Uterus (tissue), 4 donors: Measurements from ENCODE around the gene RTL5. TPM values are rescaled to one million over a fixed set of nuclear protein-coding genes. Genes with fewer than 3 reads are reported as not detected.
A peak's percentile ranks its signal among the peaks of the same experiment; 100 is the strongest.

Experiments
- DNase-seq, 2 donors: peaks; one replicate each; pipeline ENCODE4 v3.0.0-alpha.2; 2019 to 2020
- H3K27ac ChIP-seq, 2 donors: fragments of 200-600 bp; sonication (generic); 1 replicate in 1 of 2; 2 replicates in 1 of 2; pipeline ENCODE4 v1.5.1; 2016 to 2018
- H3K27me3 ChIP-seq, 2 donors: fragments of 200-600 bp; sonication (generic); one replicate each; pipeline ENCODE4 v1.5.1; 2018 to 2019; ENCODE audit warnings: control low read depth in 1 of 2
- H3K36me3 ChIP-seq, 2 donors: fragments of 200-600 bp; sonication (generic); one replicate each; pipeline ENCODE4 v1.5.1; 2019; ENCODE audit warnings: control low read depth in 1 of 2
- H3K4me1 ChIP-seq, 2 donors: fragments of 200-600 bp; sonication (generic); one replicate each; pipeline ENCODE4 v1.5.1; 2018 to 2019; ENCODE audit warnings: control low read depth in 1 of 2
- H3K4me3 ChIP-seq, 2 donors: fragments of 200-600 bp; sonication (generic); 1 replicate in 1 of 2; 2 replicates in 1 of 2; pipeline ENCODE4 v1.5.1; 2018 to 2019; ENCODE audit warnings: mild to moderate bottlenecking in 1 of 2
- H3K9me3 ChIP-seq, 2 donors: fragments of 200-600 bp; sonication (generic); one replicate each; pipeline ENCODE4 v1.5.1; 2019; ENCODE audit warnings: control low read depth in 1 of 2
- POLR2A ChIP-seq, 2 donors: fragments of 450-650 bp; IDR thresholded peaks; one replicate each; pipeline ENCODE4 v1.6.1; 2016; ENCODE audit warnings: antibody characterized with exemption in 2 of 2, mild to moderate bottlenecking in 1 of 2, moderate library complexity in 1 of 2
- intact Hi-C: fragments of 100-400 bp; cut with DNase I; formaldehyde crosslinking; loops from one replicate; pipeline ENCODE4 v1.15.1; 2023; ENCODE audit warnings: low total_unique reads
- total RNA-seq, 4 donors: library from RNA; depleted of rRNA in 3 of 4; stranded (reverse); fragments of >200 nt in 3 of 4; gene quantifications; one replicate each; pipeline versions ENCODE4 v1.1.0 to v1.2.4, GENCODE V29; 2014 to 2023
- TF ChIP-seq, protein P1 (sequence below), 4 experiments: fragments of 200-600 bp in 2 of 4; fragments of 450-650 bp in 2 of 4; sonication (generic) in 2 of 4; IDR thresholded peaks; one replicate each; pipeline ENCODE4 v1.5.1; 2016 to 2019; ENCODE audit warnings: antibody characterized with exemption in 4 of 4, mild to moderate bottlenecking in 2 of 4, moderate library complexity in 1 of 4
- donor health status: DM: yes; HTN: yes; CAD: no.

RTL5 gene
- total RNA-seq, 4 donors from 2014 or later: 2.3 to 23.3 (median 6.1) TPM

GRCh38 chrX:72129661-72130060 is 2.1 kb downstream of the RTL5 start:
- H3K36me3 ChIP-seq: no peaks in the 10 kb centered on the region
- no peaks in the 10 kb centered on the region for H3K4me1 ChIP-seq
- no peaks in the 10 kb centered on the region for H3K27me3 ChIP-seq
- TF ChIP-seq, protein P1, sequence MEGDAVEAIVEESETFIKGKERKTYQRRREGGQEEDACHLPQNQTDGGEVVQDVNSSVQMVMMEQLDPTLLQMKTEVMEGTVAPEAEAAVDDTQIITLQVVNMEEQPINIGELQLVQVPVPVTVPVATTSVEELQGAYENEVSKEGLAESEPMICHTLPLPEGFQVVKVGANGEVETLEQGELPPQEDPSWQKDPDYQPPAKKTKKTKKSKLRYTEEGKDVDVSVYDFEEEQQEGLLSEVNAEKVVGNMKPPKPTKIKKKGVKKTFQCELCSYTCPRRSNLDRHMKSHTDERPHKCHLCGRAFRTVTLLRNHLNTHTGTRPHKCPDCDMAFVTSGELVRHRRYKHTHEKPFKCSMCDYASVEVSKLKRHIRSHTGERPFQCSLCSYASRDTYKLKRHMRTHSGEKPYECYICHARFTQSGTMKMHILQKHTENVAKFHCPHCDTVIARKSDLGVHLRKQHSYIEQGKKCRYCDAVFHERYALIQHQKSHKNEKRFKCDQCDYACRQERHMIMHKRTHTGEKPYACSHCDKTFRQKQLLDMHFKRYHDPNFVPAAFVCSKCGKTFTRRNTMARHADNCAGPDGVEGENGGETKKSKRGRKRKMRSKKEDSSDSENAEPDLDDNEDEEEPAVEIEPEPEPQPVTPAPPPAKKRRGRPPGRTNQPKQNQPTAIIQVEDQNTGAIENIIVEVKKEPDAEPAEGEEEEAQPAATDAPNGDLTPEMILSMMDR (IDR thresholded peaks at IDR 0.05): no peak
- no peak for TF ChIP-seq POLR2A (IDR thresholded peaks at IDR 0.05)
- no peaks in the 10 kb centered on the region for H3K9me3 ChIP-seq
- intact Hi-C loops: loop anchor here (10.0 kb wide), 1 partner anchor 105 kb away; no protein-coding TSS in a partner anchor
- no peak overlapping the region for H3K4me3 ChIP-seq
- no peak overlapping the region for H3K27ac ChIP-seq
- DNase-seq: no peak

GRCh38 chrX:72128881-72129280 is 2.8 kb downstream of the RTL5 start:
- Histone ChIP-seq H3K27ac (no peak overlapping the region), H3K36me3 (no peaks in the 10 kb centered on the region), H3K4me3 (no peak overlapping the region), H3K27me3 (no peaks in the 10 kb centered on the region), H3K4me1 (no peaks in the 10 kb centered on the region), H3K9me3 (no peaks in the 10 kb centered on the region)
- no peak for DNase-seq
- intact Hi-C loops: loop anchor here (10.0 kb wide), 1 partner anchor 104 kb away; no protein-coding TSS in a partner anchor
- no peak for TF ChIP-seq POLR2A (IDR thresholded peaks at IDR 0.05)
- TF ChIP-seq, protein P1 (IDR thresholded peaks at IDR 0.05): peak in 1 of 4 experiments; percentile 12

DNA sequence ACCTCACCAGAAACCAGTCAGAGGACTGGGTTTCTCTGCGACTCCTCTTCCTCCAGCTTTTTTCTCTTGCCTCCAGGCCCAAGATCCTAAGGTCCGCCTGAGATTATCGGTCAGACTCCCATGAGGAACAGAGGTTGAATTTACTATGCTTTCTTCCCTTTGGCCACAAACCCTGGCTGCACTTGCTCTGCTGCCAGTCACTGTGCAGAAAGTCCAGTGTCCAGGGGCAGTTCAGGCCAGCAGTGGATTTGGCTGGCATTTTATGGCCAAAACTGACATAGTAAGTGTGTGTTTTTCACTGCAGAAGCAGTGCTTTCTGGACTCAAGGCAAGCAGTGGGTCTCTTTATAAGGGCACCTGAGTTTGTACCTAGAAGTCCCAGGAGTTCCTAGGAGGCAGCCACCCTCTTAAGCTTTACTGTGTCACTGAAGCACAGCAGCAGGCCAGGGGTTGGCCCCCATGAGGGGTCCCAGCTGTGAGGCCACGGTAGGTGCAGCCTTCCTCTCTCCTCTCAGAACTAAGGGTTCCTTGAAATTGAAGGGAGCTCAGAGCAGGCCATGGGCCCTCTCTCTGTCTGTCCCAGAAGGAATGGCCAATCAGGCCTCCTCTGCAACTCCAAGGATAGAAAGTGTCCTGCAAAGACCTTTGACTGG is 3.4 kb downstream of the RTL5 start:
- intact Hi-C loops: loop anchor here (10.0 kb wide), 1 partner anchor 104 kb away; no protein-coding TSS in a partner anchor
- H3K36me3 ChIP-seq: no peaks in the 10 kb centered on the region
- no peaks in the 10 kb centered on the region for H3K9me3 ChIP-seq
- H3K27ac ChIP-seq: no peak overlapping the region
- H3K27me3 ChIP-seq: no peaks in the 10 kb centered on the region
- no peaks in the 10 kb centered on the region for H3K4me1 ChIP-seq
- no peak overlapping the region for H3K4me3 ChIP-seq
- no peak for DNase-seq
- no peak for TF ChIP-seq POLR2A (IDR thresholded peaks at IDR 0.05)
- TF ChIP-seq, protein P1 (IDR thresholded peaks at IDR 0.05): no peak

DNA sequence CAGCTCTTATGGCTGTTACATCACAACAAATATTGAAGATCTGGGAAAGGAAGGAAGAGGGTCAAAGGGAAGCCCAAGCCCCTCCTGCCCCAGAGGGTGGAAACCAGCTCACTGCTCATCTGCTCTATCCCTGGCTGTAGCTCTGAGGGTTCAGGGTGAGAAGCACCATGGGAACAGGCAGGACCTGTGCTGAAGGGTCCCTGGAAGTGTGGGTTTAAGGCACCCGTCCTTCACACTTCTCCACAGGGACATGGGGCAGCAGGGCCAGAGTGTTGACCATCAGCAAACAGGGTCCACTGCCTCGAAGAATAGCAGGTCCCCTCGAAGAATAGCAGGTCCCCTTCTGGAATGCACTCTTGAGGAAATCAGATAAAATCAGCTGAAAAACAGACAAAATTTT is 4.4 kb downstream of the RTL5 start:
- DNase-seq: no peak
- no peaks in the 10 kb centered on the region for H3K9me3 ChIP-seq
- H3K4me3 ChIP-seq: no peak overlapping the region
- TF ChIP-seq, protein P1 (IDR thresholded peaks at IDR 0.05): no peak
- no peak for TF ChIP-seq POLR2A (IDR thresholded peaks at IDR 0.05)
- intact Hi-C loops: loop anchor here (10.0 kb wide), 1 partner anchor 103 kb away; no protein-coding TSS in a partner anchor
- no peaks in the 10 kb centered on the region for H3K27me3 ChIP-seq
- H3K36me3 ChIP-seq: no peaks in the 10 kb centered on the region
- H3K27ac ChIP-seq: peak overlapping the region in 1 of 2 donors; percentile 69
- H3K4me1 ChIP-seq: no peaks in the 10 kb centered on the region

DNA sequence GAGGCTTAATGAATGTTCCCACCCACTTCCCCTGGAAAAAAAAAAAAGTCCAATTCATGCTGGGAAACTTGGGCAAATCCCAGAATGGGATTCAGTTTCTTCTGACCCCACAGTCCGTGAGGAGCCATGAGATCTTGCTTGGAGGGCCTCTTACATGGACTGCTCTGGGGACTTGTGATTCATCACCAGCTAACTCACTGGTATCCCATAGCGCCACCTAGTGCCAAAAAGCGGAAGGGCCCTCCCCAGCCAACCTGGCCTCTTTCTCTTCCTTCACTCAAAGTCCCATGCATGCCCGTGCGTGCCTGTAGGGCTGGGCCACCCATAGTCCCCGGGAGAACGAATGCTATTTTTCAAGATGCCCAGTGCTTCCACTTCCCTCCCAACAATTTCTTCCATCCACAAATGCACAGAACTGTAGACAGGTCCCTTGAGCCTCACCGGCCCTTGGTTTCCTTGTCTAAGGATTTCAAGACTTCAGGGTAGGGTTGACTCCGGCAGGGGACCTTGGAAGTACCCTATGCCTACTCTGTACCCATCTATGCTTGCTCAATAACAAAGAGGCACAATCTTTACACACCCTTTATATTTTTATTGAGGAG is 5.1 kb downstream of the RTL5 start:
- peak; percentile 87 to 90 for DNase-seq
- peak overlapping the region; percentile 67 to 69 for H3K27ac ChIP-seq
- intact Hi-C loops: loop anchor here (10.0 kb wide), 1 partner anchor 102 kb away; no protein-coding TSS in a partner anchor
- TF ChIP-seq, protein P1 (IDR thresholded peaks at IDR 0.05): peak; percentile 72 to 83 (median 82)
- no peak for TF ChIP-seq POLR2A (IDR thresholded peaks at IDR 0.05)
- H3K9me3 ChIP-seq: no peaks in the 10 kb centered on the region
- H3K36me3 ChIP-seq: no peaks in the 10 kb centered on the region
- no peaks in the 10 kb centered on the region for H3K4me1 ChIP-seq
- no peaks in the 10 kb centered on the region for H3K27me3 ChIP-seq
- H3K4me3 ChIP-seq: no peak overlapping the region
